IMR-90 (cell line): Measurements from ENCODE around the gene PRKAR2A.

Source experiments
- CEBPB ChIP-seq: IDR thresholded peaks from 2 replicates; pipeline ENCODE4 v1.6.1; 2012; ENCODE audit warnings: low read depth, low read length, improper control_type of control experiment
- CTCF ChIP-seq: conservative IDR thresholded peaks from 2 replicates; pipeline ENCODE4 v1.5.1; 2012; ENCODE audit warnings: mild to moderate bottlenecking, low read depth, low read length, improper control_type of control experiment
- ELK1 ChIP-seq: fragments of 150-350 bp; IDR thresholded peaks from 2 replicates; pipeline ENCODE4 v1.6.1; 2016; ENCODE audit warnings: low read depth, mild to moderate bottlenecking, low read length, moderate library complexity, borderline replicate concordance
- FOS ChIP-seq: fragments of 150-350 bp; IDR thresholded peaks from 2 replicates; pipeline ENCODE4 v1.6.1; 2016; ENCODE audit warnings: low read depth, low read length
- MAFK ChIP-seq: IDR thresholded peaks from 2 replicates; pipeline ENCODE4 v1.6.1; 2012; ENCODE audit warnings: low read depth, low read length, improper control_type of control experiment
- MXI1 ChIP-seq: IDR thresholded peaks from 2 replicates; pipeline ENCODE4 v1.6.1; 2012; ENCODE audit warnings: low read depth, mild to moderate bottlenecking, low read length, moderate library complexity, borderline replicate concordance
- NFE2L2 ChIP-seq: fragments of 150-350 bp; IDR thresholded peaks from 2 replicates; pipeline ENCODE4 v1.6.1; 2016; ENCODE audit warnings: low read depth, mild to moderate bottlenecking, low read length
- POLR2A ChIP-seq: IDR thresholded peaks from 2 replicates; pipeline ENCODE4 v1.6.1; 2012; ENCODE audit warnings: mild to moderate bottlenecking, low read depth, low read length
- RAD21 ChIP-seq: IDR thresholded peaks from 2 replicates; pipeline ENCODE4 v1.6.1; 2012; ENCODE audit warnings: low read length, improper control_type of control experiment
- RFX5 ChIP-seq: IDR thresholded peaks from 2 replicates; pipeline ENCODE4 v1.8.0; 2012; ENCODE audit warnings: low read depth, mild to moderate bottlenecking, low read length, moderate library complexity
- USF2 ChIP-seq: fragments of 150-350 bp; IDR thresholded peaks from 2 replicates; pipeline ENCODE4 v1.6.1; 2017; ENCODE audit warnings: mild to moderate bottlenecking, antibody characterized with exemption, low read length, low read depth

- TF ChIP-seq POLR2A (no peak), NFE2L2 (no peak), CTCF (no peak), FOS (no peak), ELK1 (no peak), USF2 (no peak), RFX5 (no peak), MXI1 (no peak), CEBPB (no peak), RAD21 (no peak), MAFK (no peak)
Measured at GRCh38 chr3:48894516-48894915, 46.8 kb upstream of the PRKAR2A start.
